HepG2 (cell line): ENCODE data around the gene BNC1. TPM values are rescaled to one million over a fixed set of nuclear protein-coding genes. Genes with fewer than 3 reads are reported as not detected.

Source experiments
- ATAC-seq: fragments of 200-7000 bp; cut with Tn5 transposase; 3 replicates; pipeline ENCODE4 v1.9.1; 2020; ENCODE audit warnings: mild to moderate bottlenecking, moderate library complexity
- BruUV-seq: library from RNA; stranded (reverse); fragments of 400-500 nt; replicated peaks from 2 replicates; lab custom pipeline; 2021; lab: Mats Ljungman, UMichigan
- CTCF ChIA-PET: fragments of 300-600 bp; formaldehyde crosslinking; extraction: SDS; loops from one replicate; lab custom pipeline; 2021; ENCODE audit warnings: low total read pairs, inconsistent platforms, low intra/inter-chr PET ratio; lab: Yijun Ruan, JAX
- POLR2A ChIA-PET: fragments of 350-600 bp; sonication (Branson Sonifier 250); formaldehyde crosslinking; loops from one replicate; lab custom pipeline; 2020; ENCODE audit warnings: antibody characterized with exemption, inconsistent platforms; lab: Yijun Ruan, JAX
- DNase-seq: peaks from one replicate; pipeline ENCODE4 v3.0.0-alpha.2; 2015; ENCODE audit warnings: low spot score
- FAIRE-seq: peaks from 3 replicates; lab custom pipeline; 2011; peaks lifted over from hg19 to GRCh38; lab: Jason Lieb, UNC
- H2AFZ ChIP-seq: one replicate; pipeline ENCODE4 v1.6.1; 2011; ENCODE audit warnings: low read length, inconsistent platforms
- H3K27ac ChIP-seq: fragments of 300-600 bp; 3 replicates; pipeline ENCODE4 v1.8.0; 2011; ENCODE audit warnings: mixed run types, mild to moderate bottlenecking, mixed read lengths, low read length, inconsistent platforms; ENCODE audit not compliant: insufficient read depth; ENCODE audit errors: extremely low read length
- H3K27me3 ChIP-seq, 2 experiments: fragments of 200-600 bp in 1 of 2; 2 replicates in 1 of 2; 3 replicates in 1 of 2; pipeline versions ENCODE4 v1.6.0 to v1.8.0; 2011; ENCODE audit warnings: low read length in 2 of 2, mild to moderate bottlenecking in 2 of 2, moderate library complexity in 2 of 2, inconsistent platforms in 1 of 2; ENCODE audit not compliant: insufficient read depth in 2 of 2, control insufficient read depth in 1 of 2
- H3K36me3 ChIP-seq, 2 experiments: fragments of 200-600 bp in 1 of 2; replicated peaks in 1 of 2; 2 replicates in 1 of 2; 3 replicates in 1 of 2; pipeline versions ENCODE4 v1.5.1 to v1.8.0; 2011; ENCODE audit warnings: low read length in 2 of 2, inconsistent platforms in 1 of 2; ENCODE audit not compliant: insufficient read depth in 2 of 2, control insufficient read depth in 1 of 2
- H3K4me1 ChIP-seq: 2 replicates; pipeline ENCODE4 v1.5.1; 2012; ENCODE audit warnings: low read length, inconsistent platforms; ENCODE audit not compliant: insufficient read depth
- H3K4me2 ChIP-seq: 2 replicates; pipeline ENCODE4 v1.6.0; 2011; ENCODE audit warnings: low read depth, low read length, inconsistent platforms
- H3K4me3 ChIP-seq, 3 experiments: fragments of 200-600 bp in 1 of 3; sonication (generic), shearing (Covaris generic) in 1 of 3; replicated peaks in 1 of 3; 2 replicates each; pipeline ENCODE4 v1.5.1; 2011 to 2016; ENCODE audit warnings: low read length in 3 of 3, inconsistent platforms in 2 of 3, low read depth in 2 of 3, mild to moderate bottlenecking in 2 of 3, control low read depth in 1 of 3, mixed read lengths in 1 of 3; ENCODE audit not compliant: insufficient read depth in 1 of 3
- H3K79me2 ChIP-seq: one replicate; pipeline ENCODE4 v1.6.1; 2011; ENCODE audit warnings: low read length, inconsistent platforms; ENCODE audit not compliant: insufficient read depth
- H3K9ac ChIP-seq: 2 replicates; pipeline ENCODE4 v1.6.0; 2011; ENCODE audit warnings: mild to moderate bottlenecking, low read depth, low read length, inconsistent platforms; ENCODE audit not compliant: insufficient read depth
- H3K9me3 ChIP-seq: 2 replicates; pipeline ENCODE4 v1.5.1; 2012; ENCODE audit warnings: mild to moderate bottlenecking, low read length
- H4K20me1 ChIP-seq: 2 replicates; pipeline ENCODE4 v1.6.0; 2011; ENCODE audit warnings: inconsistent platforms, mild to moderate bottlenecking, low read length, moderate library complexity; ENCODE audit not compliant: insufficient read depth
- ZNF17 ChIP-seq: sonication (generic); formaldehyde crosslinking; IDR thresholded peaks from 2 replicates; pipeline ENCODE4 v1.5.0; 2020; ENCODE audit warnings: mild to moderate bottlenecking, missing genetic modification reagents
- ZNF772 ChIP-seq: sonication (generic); formaldehyde crosslinking; IDR thresholded peaks from 2 replicates; pipeline ENCODE4 v1.5.0; 2020; ENCODE audit warnings: mild to moderate bottlenecking, missing genetic modification reagents
- WGBS: methylation state at CpG from one replicate; pipeline ENCODE4 v1.1.6; 2017; ENCODE audit warnings: low lambda C conversion rate; 5-methylcytosine and 5-hydroxymethylcytosine counted together
- in situ Hi-C: cut with HindIII; loops from 2 replicates; pipeline ENCODE4 v1.10.0; 2017; ENCODE audit warnings: low pct_unique_long_range_greater_than_20kb; ENCODE audit not compliant: extremely low pct_ligation_motif_present
- intact Hi-C: fragments of 100-400 bp; cut with micrococcal nuclease; formaldehyde crosslinking; loops from one replicate; pipeline ENCODE4 v1.10.0; 2022; ENCODE audit not compliant: unreplicated experiment
- polyA plus RNA-seq, 8 experiments: library from polyadenylated mRNA; depleted of rRNA in 3 of 8; stranded (reverse) in 7 of 8; unstranded in 1 of 8; fragments of >200 nt; fragmentation: Illumina TruSeq in 4 of 8; extraction: Trizol in 4 of 8; gene quantifications; 2 replicates each; pipeline versions ENCODE4 v1.2.1 to v1.2.3, GENCODE V29; 2011 to 2016; ENCODE audit warnings: low read depth in 4 of 8, missing spikeins in 1 of 8, mixed read lengths in 1 of 8; ENCODE audit not compliant: insufficient read depth in 1 of 8
- total RNA-seq, 5 experiments: library from RNA; depleted of rRNA; stranded (reverse); fragments of >200 nt; fragmentation: Illumina TruSeq; extraction: Trizol; gene quantifications; 2 replicates each; pipeline ENCODE4 v1.2.3, GENCODE V29; 2016; ENCODE audit warnings: low read depth in 1 of 5

BNC1 gene
- total and polyA plus RNA-seq, 2 of the 13 experiments (the other 11 are each of a cell fraction or from before 2014, with no cell fraction given), result not detected

DNA sequence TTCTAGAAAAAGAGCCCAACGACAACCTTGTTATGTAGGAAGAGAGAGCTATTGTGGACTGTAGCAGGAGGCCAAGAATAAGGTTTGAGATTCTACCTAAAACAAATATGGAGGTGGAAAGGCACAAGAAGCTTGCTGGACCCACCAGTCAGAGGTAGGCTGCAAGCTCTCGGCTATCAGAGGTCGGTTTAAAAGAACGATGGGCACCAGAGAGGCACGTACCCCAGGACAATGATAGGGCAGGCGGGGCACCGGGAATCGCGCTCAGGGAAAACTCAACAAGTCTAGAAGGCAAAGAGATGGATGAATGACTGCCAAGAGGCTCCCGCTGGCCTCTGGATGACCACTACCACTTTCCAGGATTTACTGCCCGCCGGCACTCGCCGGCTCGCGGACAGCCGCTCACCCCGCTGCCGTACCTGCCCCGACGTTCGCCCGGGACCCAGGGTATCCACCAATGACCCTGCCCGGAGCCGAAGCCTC lies 77.9 kb downstream of the BNC1 start:
- H3K79me2 ChIP-seq, result no peaks in the 10 kb centered on the region
- no peak overlapping the region for H2AFZ ChIP-seq
- no peak for ATAC-seq
- no TSS peak for BruUV-seq
- no peaks in the 10 kb centered on the region for H3K36me3 ChIP-seq
- H3K27ac ChIP-seq, result no peak overlapping the region
- no peaks in the 10 kb centered on the region for H3K4me1 ChIP-seq
- TF ChIP-seq ZNF17 (CRISPR knock-in tag) (no peak), ZNF772 (CRISPR knock-in tag) (no peak)
- ChIA-PET POLR2A (no interaction called here), CTCF (no interaction called here)
- H4K20me1 ChIP-seq, result no peaks in the 10 kb centered on the region
- in situ Hi-C loops, result no loop called here
- intact Hi-C loops, result loop anchor here (5.0 kb wide), 1 partner anchor 139 kb away; the partner anchor contains the start of gene BTBD1
- no peak for FAIRE-seq
- H3K4me2 ChIP-seq, result no peak overlapping the region
- H3K9me3 ChIP-seq, result no peaks in the 10 kb centered on the region
- H3K9ac ChIP-seq, result no peak overlapping the region
- WGBS, result 79% methylated on average over 10 of the region's 25 CpGs
- H3K27me3 ChIP-seq, result peaks cover 3 to 35% of the 10 kb centered on the region in 2 experiments; a peak in 4 of 5 replicates
- DNase-seq, result no peak
- no peak overlapping the region for H3K4me3 ChIP-seq

Other genes starting within 250 kb of the BNC1 start
- gene BTBD1, start 217.4 kb downstream of the BNC1 start, total RNA-seq (2016; rRNA removed; fragmentation: Illumina TruSeq; extraction: Trizol), result 53.9 and 73.8 TPM in 2 replicates
- 29.3 and 32.1 TPM in 2 replicates for gene BTBD1, start 217.4 kb downstream of the BNC1 start, polyA plus RNA-seq (2011; rRNA removed)
- gene TM6SF1, start 177.0 kb downstream of the BNC1 start, total RNA-seq (2016; rRNA removed; fragmentation: Illumina TruSeq; extraction: Trizol), result not detected in 2 replicates
- not detected in 2 replicates for gene TM6SF1, start 177.0 kb downstream of the BNC1 start, polyA plus RNA-seq (2011; rRNA removed)
- 0.07 and 0.09 TPM in 2 replicates for gene HDGFL3, start 76.8 kb downstream of the BNC1 start, total RNA-seq (2016; rRNA removed; fragmentation: Illumina TruSeq; extraction: Trizol)
- gene HDGFL3, start 76.8 kb downstream of the BNC1 start, polyA plus RNA-seq (2011; rRNA removed), result 0.01 and 0.07 TPM in 2 replicates
- not detected in 2 replicates for gene SH3GL3, start 162.7 kb upstream of the BNC1 start, total RNA-seq (2016; rRNA removed; fragmentation: Illumina TruSeq; extraction: Trizol)
- gene SH3GL3, start 162.7 kb upstream of the BNC1 start, polyA plus RNA-seq (2011; rRNA removed), result not detected in 2 replicates